GM18868 (cell line): ENCODE results near the gene SSH2.
A peak's percentile ranks its signal among the peaks of the same experiment; 100 is the strongest.
"Not testable (repeated sequence)": the region's sequence is repeated elsewhere in the genome, so short reads cannot be mapped to it uniquely, and the experiment has no call there.

ENCODE experiments used
- ATAC-seq: cut with Tn5 transposase; IDR thresholded peaks from one replicate; pipeline ENCODE4 v1.9.1; 2021; ENCODE audit warnings: mild to moderate bottlenecking, moderate library complexity; ENCODE audit not compliant: unreplicated experiment

Gene SSH2, protein sequence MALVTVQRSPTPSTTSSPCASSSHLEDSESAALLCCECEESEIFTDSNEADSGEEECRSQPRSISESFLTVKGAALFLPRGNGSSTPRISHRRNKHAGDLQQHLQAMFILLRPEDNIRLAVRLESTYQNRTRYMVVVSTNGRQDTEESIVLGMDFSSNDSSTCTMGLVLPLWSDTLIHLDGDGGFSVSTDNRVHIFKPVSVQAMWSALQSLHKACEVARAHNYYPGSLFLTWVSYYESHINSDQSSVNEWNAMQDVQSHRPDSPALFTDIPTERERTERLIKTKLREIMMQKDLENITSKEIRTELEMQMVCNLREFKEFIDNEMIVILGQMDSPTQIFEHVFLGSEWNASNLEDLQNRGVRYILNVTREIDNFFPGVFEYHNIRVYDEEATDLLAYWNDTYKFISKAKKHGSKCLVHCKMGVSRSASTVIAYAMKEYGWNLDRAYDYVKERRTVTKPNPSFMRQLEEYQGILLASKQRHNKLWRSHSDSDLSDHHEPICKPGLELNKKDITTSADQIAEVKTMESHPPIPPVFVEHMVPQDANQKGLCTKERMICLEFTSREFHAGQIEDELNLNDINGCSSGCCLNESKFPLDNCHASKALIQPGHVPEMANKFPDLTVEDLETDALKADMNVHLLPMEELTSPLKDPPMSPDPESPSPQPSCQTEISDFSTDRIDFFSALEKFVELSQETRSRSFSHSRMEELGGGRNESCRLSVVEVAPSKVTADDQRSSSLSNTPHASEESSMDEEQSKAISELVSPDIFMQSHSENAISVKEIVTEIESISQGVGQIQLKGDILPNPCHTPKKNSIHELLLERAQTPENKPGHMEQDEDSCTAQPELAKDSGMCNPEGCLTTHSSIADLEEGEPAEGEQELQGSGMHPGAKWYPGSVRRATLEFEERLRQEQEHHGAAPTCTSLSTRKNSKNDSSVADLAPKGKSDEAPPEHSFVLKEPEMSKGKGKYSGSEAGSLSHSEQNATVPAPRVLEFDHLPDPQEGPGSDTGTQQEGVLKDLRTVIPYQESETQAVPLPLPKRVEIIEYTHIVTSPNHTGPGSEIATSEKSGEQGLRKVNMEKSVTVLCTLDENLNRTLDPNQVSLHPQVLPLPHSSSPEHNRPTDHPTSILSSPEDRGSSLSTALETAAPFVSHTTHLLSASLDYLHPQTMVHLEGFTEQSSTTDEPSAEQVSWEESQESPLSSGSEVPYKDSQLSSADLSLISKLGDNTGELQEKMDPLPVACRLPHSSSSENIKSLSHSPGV (N-terminal part only)

DNA sequence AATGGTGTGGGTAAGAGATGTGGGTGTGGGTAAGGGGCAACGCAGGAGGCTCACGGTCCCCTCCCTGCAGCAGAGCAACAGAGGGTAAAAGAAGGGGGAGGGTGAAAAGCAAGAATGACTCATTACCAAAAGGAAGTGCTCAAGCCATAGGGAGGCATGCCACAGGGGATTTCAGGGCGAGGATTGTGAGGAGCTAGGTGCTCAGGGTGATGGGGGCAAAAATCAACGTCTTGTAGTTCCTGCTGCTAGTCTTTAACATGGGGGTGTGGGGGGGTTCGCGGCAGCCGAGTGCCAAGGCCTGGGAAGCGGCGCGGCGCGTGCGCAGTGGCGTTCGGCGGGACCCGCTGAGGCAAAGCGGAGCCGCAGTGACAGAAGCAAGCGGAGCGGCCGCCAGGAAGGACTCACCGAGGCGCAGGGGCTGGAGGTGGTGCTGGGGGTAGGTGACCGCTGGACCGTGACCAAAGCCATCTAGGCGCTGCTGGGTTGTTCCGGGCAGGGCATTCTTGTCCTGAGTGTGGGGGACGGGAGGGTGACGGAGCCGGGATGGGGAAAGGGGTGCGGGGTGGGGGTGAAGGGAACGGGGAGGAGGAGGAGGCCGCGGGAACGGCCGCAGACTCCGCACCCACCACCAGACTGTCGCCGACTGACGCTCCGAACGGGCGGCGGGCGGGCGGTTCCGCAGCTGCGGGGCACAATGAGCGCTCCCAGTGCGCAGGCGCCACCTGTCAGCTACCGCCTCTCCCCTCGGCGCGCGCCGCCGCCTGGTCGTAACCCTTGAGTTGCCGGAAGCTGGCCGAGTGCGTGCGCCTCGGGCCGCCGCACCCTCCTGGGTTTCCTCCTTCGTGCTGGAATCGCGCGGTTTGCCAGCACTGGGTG lies at the start of gene SSH2:
Gene SSH2, minus strand, starts transcription at position 696 of the 876 bp plus-strand sequence. Its CDS starts 228 bp downstream, at position 468.
- ATAC-seq, result peak; percentile 53

DNA sequence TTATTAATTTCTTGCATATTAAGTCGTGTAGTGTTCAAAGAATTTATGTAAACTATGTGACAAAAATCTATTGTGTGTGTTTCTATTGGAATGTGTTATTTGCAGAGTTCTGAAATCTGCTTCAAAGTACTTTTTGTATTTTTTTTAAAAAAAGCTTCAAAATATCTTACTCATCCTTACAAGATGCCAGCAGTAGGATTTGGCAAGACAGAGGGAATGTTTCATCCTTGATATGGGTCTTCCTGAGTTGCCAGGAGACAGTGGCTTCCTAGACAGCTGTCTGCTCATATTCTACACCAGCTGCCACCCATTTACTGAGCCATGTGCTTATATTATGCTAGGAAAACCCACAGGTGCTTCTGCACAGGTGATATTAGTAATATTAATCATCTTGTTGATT lies 47.8 kb upstream of the SSH2 start:
- ATAC-seq, result no peak

DNA sequence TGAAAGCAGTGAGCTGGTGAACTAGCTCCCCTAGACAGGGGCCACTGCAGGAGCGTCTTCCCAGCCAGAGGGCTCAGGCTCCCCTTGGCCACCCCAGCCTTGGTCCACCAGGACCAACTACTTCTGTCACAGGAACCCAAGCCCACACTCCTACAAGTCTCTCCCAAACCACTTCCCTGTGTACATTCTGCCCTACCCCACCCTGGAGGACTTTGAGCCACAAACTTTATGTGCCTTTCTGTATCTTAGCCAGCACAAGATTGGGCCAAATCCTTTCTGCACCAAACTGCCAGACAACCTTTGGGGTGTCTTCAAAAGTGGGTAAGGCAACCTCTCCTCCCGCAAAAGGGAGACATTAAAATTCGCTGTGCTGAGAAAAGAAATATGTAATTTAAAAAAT lies 43.0 kb upstream of the SSH2 start:
- no peak for ATAC-seq

DNA sequence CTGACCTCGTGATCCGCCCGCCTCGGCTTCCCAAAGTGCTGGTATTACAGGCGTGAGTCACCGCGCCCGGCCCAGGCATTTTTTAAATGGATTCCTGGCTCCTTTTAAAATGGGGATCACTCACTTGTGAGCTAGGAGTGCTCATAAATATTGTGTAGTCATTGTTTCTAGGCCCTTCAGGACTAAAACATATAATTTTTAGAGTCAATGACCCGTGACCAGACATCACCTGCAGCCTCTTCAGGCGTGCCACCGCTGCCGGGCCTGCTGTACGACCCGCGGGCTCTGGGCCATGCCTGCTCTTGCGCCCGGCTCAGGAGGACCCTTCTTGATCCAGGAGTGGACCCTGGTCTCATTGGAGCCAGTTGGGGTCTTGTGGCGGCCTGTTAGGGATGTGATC lies 42.2 kb upstream of the SSH2 start:
- ATAC-seq, result no peak

DNA sequence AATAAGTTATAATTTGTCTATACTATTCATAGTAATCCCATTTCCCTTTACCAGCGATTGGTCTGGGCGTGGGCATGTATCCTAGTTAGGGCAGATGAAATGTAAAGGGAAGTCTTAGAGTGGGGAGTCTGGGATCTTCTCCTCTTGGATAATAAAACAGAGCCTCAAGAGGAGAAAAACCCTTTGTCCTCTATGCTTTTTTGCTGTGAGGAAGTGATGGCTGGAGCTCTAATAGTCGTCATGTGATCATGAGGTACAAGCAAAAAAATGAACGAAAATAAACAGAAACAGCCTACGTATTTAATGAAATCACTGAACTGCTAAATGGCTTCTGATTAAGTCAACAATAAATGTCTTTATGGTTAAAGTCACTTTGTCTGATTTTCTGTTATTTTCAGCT lies 38.2 kb upstream of the SSH2 start:
- no peak for ATAC-seq

DNA sequence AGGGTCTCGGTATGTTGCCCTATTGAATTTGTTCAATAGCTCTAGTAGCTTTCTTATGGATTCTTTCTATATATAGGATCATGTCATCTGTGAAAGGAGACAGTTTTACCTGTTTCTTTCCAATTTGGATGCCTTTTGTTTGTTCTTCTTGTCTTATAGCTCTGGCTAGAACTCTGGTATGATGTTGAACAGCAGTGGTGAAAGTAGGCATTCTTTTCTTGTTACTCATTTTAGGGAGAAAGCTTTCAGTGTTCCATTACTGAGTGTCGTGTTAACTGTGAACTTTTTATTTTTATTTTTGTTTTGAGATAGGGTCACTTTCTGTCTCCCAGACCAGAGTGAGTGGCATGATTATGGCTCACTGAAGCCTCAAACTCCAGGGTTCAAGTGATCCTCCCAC lies 32.6 kb upstream of the SSH2 start:
- no peak for ATAC-seq

DNA sequence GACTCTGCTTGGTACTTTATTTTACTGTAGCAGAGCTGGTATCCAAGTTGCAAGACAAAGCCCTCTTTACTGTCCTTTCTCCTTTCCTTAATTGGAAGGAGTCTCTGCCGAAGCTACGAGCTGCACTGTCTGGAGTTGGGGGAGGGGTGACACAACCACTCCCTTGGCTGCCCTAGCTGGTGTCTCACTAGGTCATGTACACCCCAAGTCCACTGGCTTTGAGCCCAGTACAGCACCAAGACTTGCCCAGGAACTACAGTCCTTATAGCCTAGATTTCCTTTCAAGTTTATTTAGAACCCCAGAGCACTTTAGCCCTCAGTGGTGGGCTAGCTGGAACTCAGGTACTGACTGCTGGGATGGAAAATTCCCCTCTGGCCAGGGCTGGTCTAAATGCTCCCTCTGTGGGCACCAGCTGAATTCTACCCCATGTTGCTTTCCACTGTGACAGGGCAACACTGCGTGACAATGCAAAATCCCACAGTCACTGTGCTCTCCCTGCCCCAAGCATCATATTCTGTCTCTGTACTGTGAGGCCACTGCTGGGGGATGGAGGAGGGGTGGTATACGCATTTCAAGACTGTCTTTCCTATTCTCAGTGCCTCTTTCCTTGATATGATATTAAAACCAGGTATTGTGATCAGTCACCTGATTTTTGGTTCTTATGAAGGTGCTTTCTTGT lies 29.8 kb upstream of the SSH2 start:
- no peak for ATAC-seq

DNA sequence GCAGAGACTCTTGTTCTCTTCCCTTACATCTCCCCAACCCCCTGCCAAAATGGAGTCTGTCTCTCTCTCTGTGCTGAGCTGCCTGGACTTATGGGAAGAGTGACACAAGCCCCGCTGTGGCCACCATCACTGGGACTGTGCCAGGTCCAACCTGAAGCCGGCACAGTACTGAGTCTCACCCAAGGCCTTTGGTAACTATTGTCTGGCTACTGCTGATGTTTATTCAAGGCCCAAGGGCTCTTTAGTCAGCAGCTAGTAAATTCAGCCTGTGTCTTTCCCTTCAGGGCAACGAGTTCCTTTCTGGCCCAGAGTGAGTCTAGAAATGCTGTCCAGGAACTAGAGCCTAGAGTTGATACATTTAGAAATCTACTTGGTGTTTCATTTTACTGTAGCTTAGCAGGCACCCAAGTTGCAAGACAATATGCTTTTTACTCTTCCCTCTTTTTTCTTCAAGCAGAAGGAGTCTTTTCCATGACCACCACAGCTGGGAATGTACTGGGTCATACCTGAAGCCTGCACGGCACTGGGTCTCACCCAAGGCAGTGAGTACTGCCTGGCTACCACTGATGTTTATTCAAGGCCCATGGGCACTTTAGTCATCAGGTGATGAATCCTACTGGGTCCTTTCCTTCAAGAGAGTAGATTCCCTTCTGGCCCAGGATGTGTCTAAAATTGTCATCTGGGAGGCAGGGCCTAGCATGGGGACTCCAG lies 29.1 kb upstream of the SSH2 start:
- no peak for ATAC-seq

DNA sequence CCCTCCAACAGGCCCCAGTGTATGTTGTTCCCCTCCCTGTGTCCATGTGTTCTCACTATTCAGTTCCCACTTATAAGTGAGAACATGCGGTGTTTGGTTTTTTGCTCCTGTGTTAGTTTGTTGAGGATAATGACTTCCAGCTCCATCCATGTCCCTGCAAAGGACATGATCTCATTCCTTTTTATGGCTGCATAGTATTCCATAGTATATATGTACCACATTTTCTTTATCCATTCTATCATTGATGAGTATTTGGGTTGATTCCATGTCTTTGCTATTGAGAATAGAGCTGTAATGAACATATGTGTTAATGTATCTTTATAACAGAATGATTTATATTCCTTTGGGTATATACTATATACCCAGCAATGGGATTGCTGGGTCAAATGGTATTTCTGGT lies 27.5 kb upstream of the SSH2 start:
- ATAC-seq, result not testable (repeated sequence)

DNA sequence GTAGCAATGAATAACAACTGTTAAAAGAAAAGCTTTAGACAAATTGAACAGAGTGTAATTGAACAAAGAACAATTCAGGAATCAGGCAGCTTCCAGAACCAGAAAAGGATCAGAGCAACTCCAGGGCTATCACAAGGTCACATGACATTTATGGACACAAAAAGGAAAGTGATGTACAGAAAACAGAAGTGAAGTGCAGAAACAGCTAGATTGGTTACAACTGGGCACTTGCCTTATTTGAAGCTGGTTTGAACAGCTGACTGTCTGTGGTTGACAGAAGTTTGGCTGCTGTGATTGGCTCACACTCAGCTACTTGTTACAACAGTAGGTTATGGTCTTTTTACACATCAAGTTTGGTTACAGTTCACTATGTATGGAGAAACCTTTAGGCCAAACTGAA lies 26.2 kb upstream of the SSH2 start:
- ATAC-seq, result no peak

DNA sequence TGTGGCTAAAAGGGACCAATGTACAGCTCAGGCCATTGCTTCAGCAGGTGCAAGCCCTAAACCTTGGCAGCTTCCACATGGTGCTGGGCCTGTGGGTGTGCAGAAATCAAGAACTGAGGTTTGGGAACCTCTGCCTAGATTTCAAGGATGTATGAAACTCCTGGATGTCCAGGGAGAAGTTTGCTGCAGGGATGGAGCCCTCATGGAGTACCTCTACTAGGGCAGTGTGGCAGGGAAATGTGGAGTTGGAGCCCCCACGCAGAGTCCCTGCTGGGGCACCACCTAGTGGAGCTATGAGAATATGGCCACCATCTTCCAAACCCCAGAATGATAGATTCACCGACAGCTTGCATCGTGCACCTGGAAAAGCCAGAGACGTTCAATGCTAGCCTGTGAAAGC lies 24.4 kb upstream of the SSH2 start:
- ATAC-seq, result no peak

DNA sequence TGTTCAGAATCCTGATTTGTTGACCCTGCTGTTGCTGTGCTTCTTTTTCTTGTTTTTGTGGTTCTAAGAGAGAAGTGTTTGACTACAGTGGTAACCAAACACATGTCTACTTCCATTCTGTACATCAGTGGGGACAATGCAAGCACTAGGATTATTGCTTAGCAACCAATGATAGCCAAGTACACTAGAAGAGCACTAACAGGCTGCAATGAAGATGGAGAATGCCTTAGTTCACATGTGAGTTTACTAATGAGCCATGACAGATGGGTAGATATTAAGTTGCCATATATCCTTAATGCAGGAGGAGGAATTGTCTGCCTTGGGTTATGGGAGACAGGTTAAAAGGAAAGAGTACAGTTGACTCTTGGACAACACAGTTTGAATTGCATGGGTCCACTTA lies 19.7 kb upstream of the SSH2 start:
- no peak for ATAC-seq

DNA sequence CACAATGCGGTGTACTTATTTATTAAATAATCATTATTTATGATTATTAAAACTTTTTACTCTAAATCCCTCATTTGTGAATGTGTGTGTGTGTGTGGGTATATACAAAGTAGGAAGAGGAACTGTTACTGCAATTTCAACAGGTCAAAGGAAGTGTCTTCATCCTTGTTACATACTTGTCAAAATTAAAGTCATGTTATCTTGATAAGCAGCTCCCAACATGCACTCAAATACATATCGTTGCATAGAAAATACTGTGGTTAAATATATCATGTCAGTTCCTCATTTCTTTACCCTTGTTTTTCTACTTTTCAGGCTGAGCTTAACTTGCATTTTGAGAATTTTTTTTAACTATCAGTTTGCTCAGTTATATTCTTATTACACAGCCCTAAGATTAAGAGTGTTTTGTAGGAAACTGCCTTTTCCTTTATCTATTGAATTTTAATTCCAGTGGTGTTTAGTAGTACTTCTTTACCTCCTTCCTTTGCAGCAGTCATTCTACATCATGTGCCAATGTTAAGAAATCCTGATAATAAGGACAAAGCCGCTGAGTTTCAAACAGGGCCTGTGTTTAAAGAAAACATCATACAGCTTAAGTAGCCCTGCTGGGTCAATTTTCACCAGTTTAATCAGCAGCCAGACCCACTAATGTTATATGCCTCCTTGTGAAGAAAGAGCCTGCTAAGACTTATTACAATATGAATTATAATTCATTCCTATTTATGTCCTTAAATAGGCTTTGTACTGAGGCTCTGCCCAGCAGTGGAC lies 18.6 kb upstream of the SSH2 start:
- no peak for ATAC-seq

DNA sequence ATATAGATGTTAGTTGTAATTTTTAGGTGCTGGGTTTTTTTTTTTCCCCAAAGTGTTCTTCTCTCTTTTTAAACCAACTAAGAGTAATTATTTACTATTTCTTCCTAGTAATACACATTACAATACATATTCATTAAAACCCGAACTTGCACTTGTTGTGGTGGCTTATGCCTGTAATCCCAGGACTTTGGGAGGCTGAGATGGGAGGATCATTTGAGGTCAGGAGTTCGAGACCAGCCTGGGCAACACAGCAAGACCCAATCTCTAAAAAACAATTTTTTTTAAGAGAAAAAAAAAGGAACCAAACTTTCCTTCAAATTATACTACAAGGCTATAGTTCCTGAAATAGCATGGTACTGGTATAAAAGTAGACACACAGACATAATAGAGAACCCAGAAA lies 15.3 kb upstream of the SSH2 start:
- ATAC-seq, result no peak

DNA sequence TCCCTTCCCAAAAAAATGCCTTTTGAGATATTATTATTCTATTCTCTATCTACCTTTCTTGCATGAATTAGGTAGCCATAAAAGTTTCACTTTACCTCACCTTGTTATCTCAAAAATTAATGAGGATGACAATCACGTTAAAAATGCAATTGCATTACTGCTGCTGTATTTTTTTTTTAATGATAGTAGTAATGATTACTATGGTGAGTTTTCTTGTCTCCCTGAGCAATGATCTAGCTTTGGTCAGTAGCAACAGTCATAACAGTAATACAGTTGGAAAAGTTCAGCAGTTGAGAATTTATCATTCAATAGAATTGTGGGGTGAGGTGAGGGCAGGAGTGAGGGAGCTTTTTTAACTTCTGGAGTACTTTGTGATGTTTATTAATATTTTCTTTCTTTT lies 11.3 kb upstream of the SSH2 start, which contains the start of gene EFCAB5:
Gene EFCAB5, plus strand, starts transcription at position 301 of the 400 bp plus-strand sequence. CDS start 163 bp downstream, outside the sequence.
- ATAC-seq, result no peak

DNA sequence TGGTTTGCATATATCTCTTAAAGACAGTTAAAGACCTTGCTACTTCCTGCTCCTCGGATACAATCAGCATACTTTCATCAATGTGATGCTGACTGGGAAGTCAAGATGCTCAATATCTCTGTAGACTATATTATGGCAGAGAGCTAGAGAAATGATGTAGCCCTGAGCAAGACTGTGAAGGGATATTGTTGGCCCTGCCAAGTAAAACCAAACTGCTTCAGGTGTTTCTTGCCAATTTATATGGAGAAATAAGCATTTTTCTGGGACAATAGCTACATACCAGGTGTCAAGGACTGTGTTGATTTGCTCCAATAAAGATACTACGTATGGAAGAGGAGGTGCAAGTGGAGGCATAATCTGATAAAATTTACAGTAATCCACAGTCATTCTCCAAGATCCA lies 6.7 kb upstream of the SSH2 start:
- ATAC-seq, result no peak

DNA sequence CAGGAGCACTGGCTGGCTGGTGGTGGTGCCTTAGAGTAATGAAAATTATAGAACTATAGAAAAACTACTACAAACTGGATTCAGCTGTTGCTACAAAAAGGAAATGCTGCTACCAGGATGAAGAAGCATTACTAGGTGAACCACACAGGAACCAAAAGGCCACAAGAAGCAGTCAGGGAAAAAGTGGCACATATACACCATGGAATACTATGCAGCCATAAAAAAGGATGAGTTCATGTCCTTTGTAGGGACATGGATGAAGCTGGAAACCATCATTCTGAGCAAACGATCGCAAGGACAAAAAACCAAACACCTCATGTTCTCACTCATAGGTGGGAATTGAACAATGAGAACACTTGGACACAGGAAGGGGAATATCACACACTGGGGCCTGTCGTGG lies 5.9 kb upstream of the SSH2 start:
- not testable (repeated sequence) for ATAC-seq

DNA sequence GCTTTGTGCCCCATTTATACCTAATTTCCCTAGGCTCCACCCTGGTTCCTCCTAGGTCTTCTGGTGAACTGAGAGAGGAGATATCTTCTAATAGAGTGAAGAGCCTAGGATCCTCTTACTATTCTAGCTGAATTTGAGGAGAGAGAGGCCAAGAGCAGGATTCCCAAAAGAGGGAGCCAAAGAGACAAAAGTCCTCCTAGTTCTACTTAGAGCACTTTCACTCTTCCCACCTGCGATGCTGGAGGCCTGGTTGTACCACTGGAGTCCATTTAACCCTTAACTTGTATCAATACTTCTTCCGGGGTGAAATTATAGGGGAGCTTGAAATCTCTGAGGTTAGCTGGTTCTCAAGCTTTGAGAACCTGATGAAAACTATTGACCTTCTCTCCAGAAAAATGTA lies 3.4 kb upstream of the SSH2 start:
- ATAC-seq, result no peak
